ENCODE measurements around the gene PSMB7.

Gene PSMB7

GRCh38 chr9:124399968-124400940 is 15.0 kb downstream of the PSMB7 start:
- peak overlapping the region; percentile 84 for H3K27ac Mint-ChIP-seq
- TF ChIP-seq CTCF (IDR thresholded peaks at IDR 0.05): no peak
- H3K4me3 Mint-ChIP-seq: no peak overlapping the region
- DNase-seq: no peak
- peaks cover 27% of the 10 kb centered on the region for H3K36me3 Mint-ChIP-seq (ENCODE audit: low read depth)
- no peaks in the 10 kb centered on the region for H3K9me3 Mint-ChIP-seq
- no peaks in the 10 kb centered on the region for H3K27me3 Mint-ChIP-seq (ENCODE audit: low read depth, poor library complexity)
- peaks cover 28% of the 10 kb centered on the region for H3K4me1 Mint-ChIP-seq

GRCh38 chr9:124399323-124399967 is 15.8 kb downstream of the PSMB7 start:
- H3K4me3 Mint-ChIP-seq: peak overlapping the region; percentile 17
- DNase-seq: no peak

GRCh38 chr9:124398191-124398935 is 16.9 kb downstream of the PSMB7 start:
- Mint-ChIP-seq H3K27ac (peak overlapping the region; percentile 59), H3K4me3 (no peak overlapping the region), H3K4me1 (peaks cover 38% of the 10 kb centered on the region), H3K27me3 (ENCODE audit: low read depth, poor library complexity) (no peaks in the 10 kb centered on the region), H3K9me3 (no peaks in the 10 kb centered on the region), H3K36me3 (ENCODE audit: low read depth) (peaks cover 13% of the 10 kb centered on the region)
- DNase-seq: no peak
- no peak for TF ChIP-seq CTCF (IDR thresholded peaks at IDR 0.05)

More at GRCh38 chr9:124399323-124399967, 15.8 kb downstream of the PSMB7 start:
- no peaks in the 10 kb centered on the region for H3K27me3 Mint-ChIP-seq (ENCODE audit: low read depth, poor library complexity)
- H3K9me3 Mint-ChIP-seq: no peaks in the 10 kb centered on the region
- TF ChIP-seq CTCF (IDR thresholded peaks at IDR 0.05): no peak
- peak overlapping the region; percentile 84 for H3K27ac Mint-ChIP-seq
- peaks cover 28% of the 10 kb centered on the region for H3K4me1 Mint-ChIP-seq
- H3K36me3 Mint-ChIP-seq (ENCODE audit: low read depth): peaks cover 23% of the 10 kb centered on the region

GRCh38 chr9:124395826-124396225 is 19.4 kb downstream of the PSMB7 start:
- H3K4me1 Mint-ChIP-seq: peaks cover 56% of the 10 kb centered on the region
- H3K4me3 Mint-ChIP-seq: no peak overlapping the region
- DNase-seq: no peak
- TF ChIP-seq CTCF (IDR thresholded peaks at IDR 0.05): no peak
- H3K36me3 Mint-ChIP-seq (ENCODE audit: low read depth): peaks cover 5% of the 10 kb centered on the region
- no peak overlapping the region for H3K27ac Mint-ChIP-seq
- H3K27me3 Mint-ChIP-seq (ENCODE audit: low read depth, poor library complexity): no peaks in the 10 kb centered on the region
- H3K9me3 Mint-ChIP-seq: no peaks in the 10 kb centered on the region

GRCh38 chr9:124394596-124394995 is 20.6 kb downstream of the PSMB7 start:
- Mint-ChIP-seq H3K36me3 (ENCODE audit: low read depth) (peaks cover 5% of the 10 kb centered on the region), H3K27me3 (ENCODE audit: low read depth, poor library complexity) (no peaks in the 10 kb centered on the region), H3K9me3 (no peaks in the 10 kb centered on the region), H3K4me3 (no peak overlapping the region), H3K27ac (no peak overlapping the region), H3K4me1 (peaks cover 56% of the 10 kb centered on the region)
- DNase-seq: no peak
- no peak for TF ChIP-seq CTCF (IDR thresholded peaks at IDR 0.05)

Measured in nephron progenitor cell (in vitro differentiated cells).